ENCODE results near the gene BID.

BID gene

DNA sequence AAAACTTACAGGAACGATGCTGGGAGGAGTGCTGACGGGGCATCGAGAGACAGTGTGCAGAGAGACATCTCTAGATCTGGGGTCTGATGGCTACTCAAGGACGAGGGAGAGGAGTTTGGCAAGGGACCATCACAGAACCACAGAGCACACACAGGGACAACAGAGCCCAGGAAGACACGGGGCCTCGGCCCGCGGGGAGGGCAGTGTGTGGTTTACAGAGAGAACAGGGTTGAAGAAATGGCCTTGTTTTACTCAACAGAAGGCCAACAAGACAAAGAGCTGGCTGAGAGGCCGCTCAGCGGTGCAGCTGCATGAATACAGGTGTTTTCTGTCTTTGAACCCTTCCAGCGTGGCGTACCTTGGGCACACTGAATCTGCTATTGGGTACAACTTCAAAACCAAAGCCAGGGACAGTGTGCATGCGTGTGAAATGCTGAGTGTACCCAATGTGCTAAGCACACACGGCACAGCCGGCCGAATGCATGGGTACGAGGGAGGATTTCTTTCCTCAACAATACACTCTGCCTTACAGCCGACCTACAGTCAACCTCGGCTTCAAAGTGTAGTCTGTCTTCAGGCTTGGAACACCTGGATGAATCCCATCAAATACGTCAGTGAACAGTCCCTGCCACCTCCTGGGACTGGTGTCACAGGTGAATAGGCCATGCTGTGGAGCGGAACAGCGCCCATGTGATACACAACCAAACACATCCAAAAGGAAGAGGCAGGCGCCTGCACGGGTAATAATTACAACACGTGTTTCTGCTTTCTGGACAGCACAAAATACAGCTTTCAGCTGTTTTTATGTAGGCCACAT is 20.7 kb upstream of the BID start:
- TF ChIP-seq, protein P1, sequence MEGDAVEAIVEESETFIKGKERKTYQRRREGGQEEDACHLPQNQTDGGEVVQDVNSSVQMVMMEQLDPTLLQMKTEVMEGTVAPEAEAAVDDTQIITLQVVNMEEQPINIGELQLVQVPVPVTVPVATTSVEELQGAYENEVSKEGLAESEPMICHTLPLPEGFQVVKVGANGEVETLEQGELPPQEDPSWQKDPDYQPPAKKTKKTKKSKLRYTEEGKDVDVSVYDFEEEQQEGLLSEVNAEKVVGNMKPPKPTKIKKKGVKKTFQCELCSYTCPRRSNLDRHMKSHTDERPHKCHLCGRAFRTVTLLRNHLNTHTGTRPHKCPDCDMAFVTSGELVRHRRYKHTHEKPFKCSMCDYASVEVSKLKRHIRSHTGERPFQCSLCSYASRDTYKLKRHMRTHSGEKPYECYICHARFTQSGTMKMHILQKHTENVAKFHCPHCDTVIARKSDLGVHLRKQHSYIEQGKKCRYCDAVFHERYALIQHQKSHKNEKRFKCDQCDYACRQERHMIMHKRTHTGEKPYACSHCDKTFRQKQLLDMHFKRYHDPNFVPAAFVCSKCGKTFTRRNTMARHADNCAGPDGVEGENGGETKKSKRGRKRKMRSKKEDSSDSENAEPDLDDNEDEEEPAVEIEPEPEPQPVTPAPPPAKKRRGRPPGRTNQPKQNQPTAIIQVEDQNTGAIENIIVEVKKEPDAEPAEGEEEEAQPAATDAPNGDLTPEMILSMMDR (IDR thresholded peaks at IDR 0.05): no peak
- TF ChIP-seq ZFX (IDR thresholded peaks at IDR 0.05; ENCODE audit: borderline replicate concordance): no peak
- no peak overlapping the region for H3K27ac ChIP-seq

DNA sequence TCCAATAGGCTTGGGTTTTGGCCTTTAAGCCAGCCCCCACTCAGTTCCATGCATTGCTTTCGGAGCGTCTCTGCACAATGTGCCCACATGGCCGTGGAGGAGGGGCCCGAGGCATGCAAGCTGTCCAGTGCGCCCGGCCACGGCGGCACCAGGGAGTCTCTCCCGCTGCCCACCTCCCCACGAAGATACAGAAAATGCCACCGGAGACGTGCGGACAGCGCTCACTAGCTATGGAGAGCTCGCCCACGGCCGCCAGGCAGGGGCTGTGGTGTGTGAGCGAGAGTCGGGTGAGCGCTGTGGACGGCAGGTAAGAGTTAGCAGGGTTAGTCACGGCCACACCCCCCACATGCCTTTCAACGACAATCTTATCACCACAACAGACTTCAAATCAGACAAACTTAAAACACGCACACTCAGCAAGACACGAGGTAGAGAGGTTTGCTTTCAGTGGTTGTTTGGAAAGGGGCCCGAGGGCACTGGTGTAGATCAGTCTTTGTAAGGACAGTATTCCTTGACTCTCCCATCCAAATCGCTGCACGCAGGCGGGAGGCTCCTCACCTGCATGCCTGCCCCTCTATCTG is 18.7 kb upstream of the BID start:
- TF ChIP-seq, protein P1 (IDR thresholded peaks at IDR 0.05): no peak
- no peak for TF ChIP-seq ZFX (IDR thresholded peaks at IDR 0.05; ENCODE audit: borderline replicate concordance)
- no peak overlapping the region for H3K27ac ChIP-seq

DNA sequence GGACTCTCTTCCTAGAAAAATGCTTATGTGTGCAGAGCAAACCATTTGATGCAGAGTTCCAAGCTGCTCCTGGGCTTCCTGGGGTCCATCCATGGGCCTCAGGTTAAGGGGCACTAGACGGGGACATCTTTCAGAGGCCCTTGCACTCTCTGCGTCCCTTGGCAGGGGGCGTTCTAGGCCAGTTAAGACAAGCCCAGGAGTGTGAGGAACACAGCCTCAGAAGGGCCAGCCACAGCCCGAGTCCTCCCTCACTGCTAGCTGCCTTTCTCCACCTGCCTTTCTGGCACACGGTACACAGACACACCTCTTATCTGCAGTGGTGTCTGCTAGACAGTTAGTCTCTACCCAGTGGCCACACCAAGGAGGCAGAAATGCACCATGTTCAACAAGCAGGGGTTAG is 18.0 kb upstream of the BID start:
- H3K27ac ChIP-seq: no peak overlapping the region
- TF ChIP-seq, protein P1 (IDR thresholded peaks at IDR 0.05): no peak
- TF ChIP-seq ZFX (IDR thresholded peaks at IDR 0.05; ENCODE audit: borderline replicate concordance): no peak

DNA sequence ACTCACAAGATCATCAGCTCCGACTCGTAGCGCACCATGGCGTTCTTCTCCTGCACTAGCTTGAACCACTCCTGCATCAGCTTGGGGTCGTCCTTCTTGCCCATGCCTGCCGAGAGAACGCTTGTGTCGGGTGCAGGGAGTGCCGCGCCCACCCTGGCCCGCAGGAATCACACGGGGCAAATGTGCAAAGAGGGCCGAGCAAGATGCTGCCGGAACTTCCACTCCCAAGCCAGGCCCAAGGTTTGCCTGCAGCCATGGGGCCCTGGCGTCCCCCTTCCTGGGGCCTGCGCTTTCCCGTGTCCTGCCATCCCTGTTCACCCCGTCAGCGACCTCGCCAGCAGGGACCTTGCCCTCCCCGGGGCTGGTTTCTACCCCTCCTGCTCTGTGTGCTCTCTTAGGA is 16.9 kb upstream of the BID start:
- no peak overlapping the region for H3K27ac ChIP-seq
- TF ChIP-seq ZFX (IDR thresholded peaks at IDR 0.05; ENCODE audit: borderline replicate concordance): no peak
- TF ChIP-seq, protein P1 (IDR thresholded peaks at IDR 0.05): no peak

DNA sequence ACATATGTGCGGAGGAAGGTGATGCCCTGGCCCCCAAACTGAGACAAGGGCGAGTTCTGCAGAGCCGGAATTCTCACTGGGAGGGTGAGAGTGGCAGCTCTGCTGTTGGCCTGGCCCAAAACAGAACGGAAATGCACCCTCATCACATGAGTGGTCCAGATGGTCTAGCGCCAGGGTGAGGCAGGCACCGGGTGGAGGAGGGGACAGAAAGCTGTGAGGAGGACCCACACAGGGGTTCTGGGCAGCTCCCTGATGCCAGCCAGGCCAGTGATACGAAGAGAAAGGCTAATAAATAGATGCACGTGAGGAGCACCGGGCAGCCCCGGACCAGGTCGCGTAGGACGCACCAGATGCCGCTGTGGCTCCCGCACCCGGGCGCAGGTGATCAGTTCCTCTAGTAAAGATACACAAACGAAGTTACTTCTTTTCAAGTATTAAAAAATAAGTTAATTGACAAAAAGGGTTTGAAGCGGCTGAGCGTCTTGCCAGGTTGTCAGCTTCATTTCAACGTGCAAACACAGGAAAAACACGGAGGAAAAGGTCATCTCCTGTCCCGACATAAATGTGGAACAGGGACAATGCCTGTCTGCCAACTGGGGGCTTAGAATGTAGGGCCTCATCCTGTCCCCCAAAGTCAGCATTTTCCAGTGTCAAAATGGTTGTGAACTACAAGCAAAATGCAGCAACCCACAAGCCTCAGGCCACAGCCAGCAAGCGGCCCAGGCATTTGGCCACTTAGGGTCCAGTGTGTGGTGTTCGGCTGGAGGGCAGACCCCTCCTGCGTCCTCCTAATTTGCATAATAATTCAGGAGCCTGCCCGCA is 15.3 kb upstream of the BID start:
- TF ChIP-seq ZFX (IDR thresholded peaks at IDR 0.05; ENCODE audit: borderline replicate concordance): no peak
- TF ChIP-seq, protein P1 (IDR thresholded peaks at IDR 0.05): no peak
- no peak overlapping the region for H3K27ac ChIP-seq

DNA sequence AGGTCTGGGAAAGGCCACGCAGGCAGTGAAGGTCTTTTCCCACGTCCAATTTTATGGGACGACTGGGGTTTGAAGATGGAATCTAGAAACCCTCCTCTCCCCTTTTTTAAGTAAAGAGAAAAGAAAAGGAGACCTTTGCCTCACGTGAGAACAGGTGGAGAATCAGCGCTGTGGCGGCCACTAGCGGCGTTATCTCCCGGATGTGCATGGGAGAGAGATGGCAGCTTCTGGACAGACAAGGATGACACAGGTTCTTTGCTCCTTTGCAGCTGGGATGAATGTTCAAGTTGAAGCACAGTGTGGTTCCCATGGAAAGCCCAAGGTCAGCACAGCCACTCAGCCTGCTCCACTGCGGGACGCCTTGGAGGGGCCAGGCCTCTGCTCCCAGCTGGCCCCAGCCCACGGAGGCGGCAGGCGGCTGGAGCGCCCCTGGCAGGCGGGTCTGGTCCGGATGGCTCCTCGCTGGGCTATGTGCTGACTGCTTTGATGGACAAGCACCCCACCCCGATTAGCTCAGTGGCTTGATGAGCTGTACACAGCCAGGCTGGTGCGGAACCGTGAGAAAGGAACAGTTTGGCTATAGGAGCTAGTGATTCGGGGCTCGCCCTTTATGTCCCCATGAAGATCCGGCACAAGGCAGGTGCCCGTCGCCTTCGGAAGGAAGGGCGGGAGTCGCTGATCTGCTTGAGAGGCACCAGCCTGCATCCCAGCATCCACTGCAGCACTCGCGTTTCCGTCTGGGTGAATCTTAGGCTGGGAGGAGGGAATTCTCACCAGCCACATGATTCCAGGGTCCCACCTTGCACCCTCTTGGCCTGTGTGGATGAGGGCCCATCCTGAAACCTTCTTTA is 14.5 kb upstream of the BID start:
- no peak overlapping the region for H3K27ac ChIP-seq
- TF ChIP-seq, protein P1 (IDR thresholded peaks at IDR 0.05): peak; percentile 74
- no peak for TF ChIP-seq ZFX (IDR thresholded peaks at IDR 0.05; ENCODE audit: borderline replicate concordance)

Measured in 22Rv1 (cell line).